H1 (cell line): ENCODE measurements around the gene GPX4. TPM values are rescaled to one million over a fixed set of nuclear protein-coding genes. Genes with fewer than 3 reads are reported as not detected.

Experiments used
- CTCF ChIA-PET: fragments of 300-600 bp; sonication (Branson Sonifier 250); formaldehyde crosslinking; loops from one replicate; lab custom pipeline; 2021; ENCODE audit not compliant: partially characterized antibody; lab: Charles Lee
- POLR2A ChIA-PET: fragments of 300-600 bp; sonication (Branson Sonifier 250); formaldehyde crosslinking; loops from one replicate; lab custom pipeline; 2021; ENCODE audit warnings: inconsistent platforms; ENCODE audit not compliant: partially characterized antibody; lab: Charles Lee
- DNase-seq, 2 experiments: peaks; one replicate each; pipeline versions ENCODE4 v3.0.0 to v3.0.0-alpha.2; 2010 to 2022; ENCODE audit warnings: low spot score in 2 of 2, low read depth in 1 of 2, mixed read lengths in 1 of 2
- FAIRE-seq: peaks from 2 replicates; lab custom pipeline; 2011; peaks lifted over from hg19 to GRCh38; lab: Jason Lieb, UNC
- H2AFZ ChIP-seq: 2 replicates; pipeline ENCODE4 v1.8.1; 2012; ENCODE audit warnings: low read length, inconsistent platforms
- H2AK5ac ChIP-seq: 2 replicates; pipeline ENCODE4 v1.6.1; 2013; ENCODE audit warnings: low read depth, low read length
- H2BK120ac ChIP-seq: replicated peaks from 2 replicates; pipeline ENCODE3; 2013; ENCODE audit warnings: low read depth, low read length, inconsistent platforms
- H2BK12ac ChIP-seq: 2 replicates; pipeline ENCODE4 v1.6.1; 2013; ENCODE audit warnings: low read depth, low read length
- H2BK15ac ChIP-seq: 2 replicates; pipeline ENCODE4 v1.6.1; 2013; ENCODE audit warnings: low read length
- H2BK20ac ChIP-seq: 2 replicates; pipeline ENCODE4 v1.6.1; 2013; ENCODE audit warnings: low read length
- H2BK5ac ChIP-seq: 2 replicates; pipeline ENCODE4 v1.6.1; 2013; ENCODE audit warnings: low read depth, low read length
- H3K14ac ChIP-seq: 2 replicates; pipeline ENCODE4 v1.6.1; 2013; ENCODE audit warnings: inconsistent platforms; ENCODE audit not compliant: insufficient read length
- H3K18ac ChIP-seq: 2 replicates; pipeline ENCODE4 v1.6.1; 2013; ENCODE audit warnings: low read length; ENCODE audit errors: extremely low read depth
- H3K23ac ChIP-seq: 2 replicates; pipeline ENCODE4 v1.6.1; 2013; ENCODE audit warnings: inconsistent platforms; ENCODE audit not compliant: insufficient read length
- H3K23me2 ChIP-seq: 2 replicates; pipeline ENCODE4 v1.6.1; 2013; ENCODE audit warnings: low read depth, low read length
- H3K27ac ChIP-seq: 2 replicates; pipeline ENCODE4 v1.6.1; 2011; ENCODE audit warnings: low read depth, low read length, inconsistent platforms
- H3K27me3 ChIP-seq, 4 experiments: replicated peaks in 1 of 4; 1 replicate in 1 of 4; 2 replicates in 3 of 4; pipeline versions ENCODE4 v1.6.1 to v1.8.1; 2011 to 2013; ENCODE audit warnings: low read length in 3 of 4, mild to moderate bottlenecking in 3 of 4, inconsistent platforms in 2 of 4, mixed read lengths in 2 of 4, moderate library complexity in 1 of 4; ENCODE audit not compliant: control insufficient read depth in 3 of 4, insufficient read depth in 3 of 4; ENCODE audit errors: extremely low read depth in 1 of 4
- H3K36me3 ChIP-seq, 4 experiments: 2 replicates each; pipeline versions ENCODE4 v1.6.1 to v1.8.1; 2011 to 2013; ENCODE audit warnings: mild to moderate bottlenecking in 4 of 4, low read length in 3 of 4, moderate library complexity in 2 of 4, control low read depth in 1 of 4, inconsistent platforms in 1 of 4; ENCODE audit not compliant: insufficient read depth in 4 of 4, control insufficient read depth in 2 of 4
- H3K4ac ChIP-seq: replicated peaks from 2 replicates; pipeline ENCODE3; 2013; ENCODE audit warnings: low read length, low read depth, mixed read lengths, inconsistent platforms; ENCODE audit not compliant: insufficient read length
- H3K4me1 ChIP-seq, 4 experiments: replicated peaks in 1 of 4; 1 replicate in 1 of 4; 2 replicates in 3 of 4; pipeline versions ENCODE4 v1.6.1 to v1.8.1; 2011 to 2013; ENCODE audit warnings: low read length in 3 of 4, inconsistent platforms in 2 of 4, mixed read lengths in 1 of 4; ENCODE audit not compliant: insufficient read depth in 4 of 4, control insufficient read depth in 3 of 4
- H3K4me2 ChIP-seq, 2 experiments: 2 replicates each; pipeline versions ENCODE4 v1.6.1 to v1.8.1; 2011 to 2013; ENCODE audit warnings: low read depth in 2 of 2, low read length in 2 of 2, control low read depth in 1 of 2, inconsistent platforms in 1 of 2, mild to moderate bottlenecking in 1 of 2; ENCODE audit not compliant: insufficient read depth in 1 of 2
- H3K4me3 ChIP-seq, 4 experiments: fragments of 200-600, 300-600 bp in 1 of 4; sonication (generic), shearing (Covaris generic), sonication (Bioruptor Twin) in 1 of 4; 2 replicates each; pipeline versions ENCODE4 v1.5.1 to v1.8.1; 2011 to 2016; ENCODE audit warnings: low read length in 4 of 4, low read depth in 3 of 4, control low read depth in 2 of 4, inconsistent platforms in 2 of 4, mild to moderate bottlenecking in 2 of 4, mixed read lengths in 1 of 4, moderate library complexity in 1 of 4; ENCODE audit not compliant: insufficient read depth in 2 of 4; ENCODE audit errors: extremely low read depth in 1 of 4
- H3K56ac ChIP-seq: replicated peaks from 2 replicates; pipeline ENCODE3; 2013; ENCODE audit warnings: low read depth, mild to moderate bottlenecking, mixed read lengths, low read length, inconsistent platforms; ENCODE audit not compliant: insufficient read length
- H3K79me1 ChIP-seq: 2 replicates; pipeline ENCODE4 v1.6.1; 2013; ENCODE audit warnings: low read depth, low read length, control low read depth
- H3K79me2 ChIP-seq, 2 experiments: 2 replicates each; pipeline versions ENCODE4 v1.6.1 to v1.8.1; 2012 to 2013; ENCODE audit warnings: low read length in 2 of 2, mild to moderate bottlenecking in 2 of 2, inconsistent platforms in 1 of 2; ENCODE audit not compliant: insufficient read depth in 2 of 2, control insufficient read depth in 1 of 2
- H3K9ac ChIP-seq, 4 experiments: replicated peaks in 1 of 4; 1 replicate in 1 of 4; 2 replicates in 3 of 4; pipeline versions ENCODE4 v1.6.1 to v1.8.1; 2011 to 2013; ENCODE audit warnings: low read depth in 3 of 4, low read length in 3 of 4, control low read depth in 2 of 4, mild to moderate bottlenecking in 2 of 4, moderate library complexity in 2 of 4, inconsistent platforms in 1 of 4; ENCODE audit errors: extremely low read depth in 1 of 4
- H3K9me3 ChIP-seq, 2 experiments: 2 replicates each; pipeline versions ENCODE4 v1.6.1 to v1.8.1; 2012 to 2013; ENCODE audit warnings: mild to moderate bottlenecking in 2 of 2, moderate library complexity in 2 of 2, control low read depth in 1 of 2, inconsistent platforms in 1 of 2, low read depth in 1 of 2, low read length in 1 of 2, mixed read lengths in 1 of 2; ENCODE audit not compliant: insufficient read depth in 2 of 2
- H4K20me1 ChIP-seq, 2 experiments: replicated peaks in 1 of 2; 2 replicates each; pipeline versions ENCODE3 to v1.8.1; 2011 to 2013; ENCODE audit warnings: inconsistent platforms in 2 of 2, low read length in 2 of 2, mild to moderate bottlenecking in 1 of 2; ENCODE audit not compliant: insufficient read depth in 2 of 2, control insufficient read depth in 1 of 2
- H4K5ac ChIP-seq: 2 replicates; pipeline ENCODE4 v1.6.1; 2013; ENCODE audit warnings: low read length, low read depth, mixed read lengths, inconsistent platforms; ENCODE audit not compliant: insufficient read length
- H4K8ac ChIP-seq: 2 replicates; pipeline ENCODE4 v1.8.0; 2013; ENCODE audit warnings: mild to moderate bottlenecking, moderate library complexity, low read length, inconsistent platforms; ENCODE audit not compliant: insufficient read depth; ENCODE audit errors: extremely low read depth
- H4K91ac ChIP-seq: replicated peaks from 2 replicates; pipeline ENCODE3; 2013; ENCODE audit warnings: low read length, mixed read lengths, inconsistent platforms; ENCODE audit not compliant: insufficient read length
- ATF3 ChIP-seq: IDR thresholded peaks from 2 replicates; pipeline ENCODE4 v1.6.1; 2011; ENCODE audit warnings: low read depth, mild to moderate bottlenecking, low read length; ENCODE audit not compliant: insufficient read depth
- CHD1 ChIP-seq: IDR thresholded peaks from 2 replicates; pipeline ENCODE4 v1.6.1; 2012; ENCODE audit warnings: low read depth, low read length, improper control_type of control experiment
- CTCF ChIP-seq, 3 experiments: IDR thresholded peaks; 1 replicate in 2 of 3; 2 replicates in 1 of 3; pipeline versions ENCODE4 v1.5.1 to v1.6.1; 2011; ENCODE audit warnings: low read length in 3 of 3, mild to moderate bottlenecking in 3 of 3, inconsistent platforms in 2 of 3, low read depth in 1 of 3, moderate library complexity in 1 of 3; ENCODE audit not compliant: insufficient read depth in 1 of 3; ENCODE audit errors: control extremely low read depth in 1 of 3
- HDAC2 ChIP-seq, 2 experiments: fragments of 300-600 bp in 1 of 2; sonication (generic) in 1 of 2; IDR thresholded peaks; 2 replicates each; pipeline ENCODE4 v1.6.1; 2011 to 2012; ENCODE audit warnings: low read depth in 2 of 2, low read length in 2 of 2, mild to moderate bottlenecking in 2 of 2, moderate library complexity in 2 of 2, borderline replicate concordance in 1 of 2, inconsistent platforms in 1 of 2
- KDM1A ChIP-seq: fragments of 200-600, 300-600 bp; sonication (generic); IDR thresholded peaks from 2 replicates; pipeline ENCODE4 v1.7.1; 2016; ENCODE audit warnings: mild to moderate bottlenecking, low read length, borderline replicate concordance
- MAX ChIP-seq: IDR thresholded peaks from 2 replicates; pipeline ENCODE4 v1.6.1; 2012; ENCODE audit warnings: inconsistent platforms
- NANOG ChIP-seq: IDR thresholded peaks from 2 replicates; pipeline ENCODE4 v1.6.1; 2011; ENCODE audit warnings: low read length, low read depth, mild to moderate bottlenecking, inconsistent platforms; ENCODE audit not compliant: insufficient read depth, poor library complexity, severe bottlenecking
- POU5F1 ChIP-seq: IDR thresholded peaks from 2 replicates; pipeline ENCODE4 v1.6.1; 2011; ENCODE audit warnings: low read depth, mild to moderate bottlenecking, low read length, moderate library complexity
- YY1 ChIP-seq: IDR thresholded peaks from 2 replicates; pipeline ENCODE4 v1.6.1; 2011; ENCODE audit warnings: low read depth, mild to moderate bottlenecking, low read length
- WGBS, 2 experiments: shearing (Covaris generic) in 1 of 2; methylation state at CpG; one replicate each; pipeline versions ENCODE4 v1.1.6 to v1.1.7; 2013 to 2015; ENCODE audit warnings: low lambda C conversion rate in 2 of 2, mixed read lengths in 2 of 2, inconsistent platforms in 1 of 2, low coverage in 1 of 2, missing lambda C conversion rate in 1 of 2; ENCODE audit not compliant: insufficient replicate concordance in 2 of 2, insufficient coverage in 1 of 2, insufficient read length in 1 of 2; ENCODE audit errors: extremely low coverage in 1 of 2, missing lambda C conversion rate in 1 of 2; 5-methylcytosine and 5-hydroxymethylcytosine counted together
- polyA plus RNA-seq, 7 experiments: library from polyadenylated mRNA; depleted of rRNA in 3 of 7; stranded (reverse) in 5 of 7; unstranded in 2 of 7; fragments of >200 nt in 5 of 7; fragments of 200-250 nt in 2 of 7; gene quantifications; 1 replicate in 5 of 7; 2 replicates in 1 of 7; 4 replicates in 1 of 7; pipeline versions ENCODE4 v1.2.1 to v1.2.3, GENCODE V29; 2011 to 2013; ENCODE audit warnings: missing spikeins in 2 of 7, mixed read lengths in 2 of 7
- total RNA-seq: library from RNA; stranded (reverse); fragmentation: NEBNext Ultra II Directional; extraction: Animal tissue kit (Norgen Biotek cat#: 25700); gene quantifications from 2 replicates; pipeline ENCODE4 v1.2.1, GENCODE V29; 2021

Gene GPX4
- total and polyA plus RNA-seq, 2 of the 8 experiments (the other 6 are each of a cell fraction or from before 2014, with no cell fraction given), result 342 to 693 TPM

GRCh38 chr19:1129535-1129934 is 25.7 kb downstream of the GPX4 start:
- Histone ChIP-seq H2BK20ac (no peak overlapping the region), H2BK12ac (no peak overlapping the region), H2AFZ (no peak overlapping the region), H4K91ac (no peak overlapping the region), H3K18ac (no peak overlapping the region), H2BK120ac (no peak overlapping the region), H3K27me3 (no peaks in the 10 kb centered on the region), H3K79me2 (no peaks in the 10 kb centered on the region; a peak in 1 of 4 replicates), H4K8ac (no peak overlapping the region), H3K9me3 (no peaks in the 10 kb centered on the region), H3K36me3 (peaks cover 2 to 12% (median 4%) of the 10 kb centered on the region in 4 experiments; a peak in 4 of 8 replicates), H3K23ac (no peak overlapping the region), H3K27ac (no peak overlapping the region; the same call in 1 of the 2 replicates), H3K4ac (no peak overlapping the region), H3K4me1 (peaks cover 0 to 14% (median 7%) of the 10 kb centered on the region in 4 experiments; a peak in 6 of 7 replicates), H3K4me3 (no peak overlapping the region), H4K5ac (no peak overlapping the region), H3K14ac (no peak overlapping the region), H2AK5ac (no peak overlapping the region), H2BK5ac (no peak overlapping the region), H2BK15ac (no peak overlapping the region), H3K4me2 (no peak overlapping the region), H3K23me2 (peaks cover 4% of the 10 kb centered on the region; the same call in 1 of the 2 replicates), H4K20me1 (peaks cover 4 to 12% of the 10 kb centered on the region in 2 experiments), H3K79me1 (peaks cover 14% of the 10 kb centered on the region), H3K9ac (no peak overlapping the region), H3K56ac (no peak overlapping the region)
- no peak for FAIRE-seq
- 92% methylated on average over 18 of the region's 18 CpGs; no CpG with 5 or more reads in 1 of the 2 experiments for WGBS, 2 experiments
- CTCF ChIA-PET, result interaction anchor here (0.8 to 4.5 kb wide), 12 partner anchors 10 to 114 kb away, joined by 3 to 24 read pairs (median 4); no protein-coding TSS in a partner anchor
- POLR2A ChIA-PET, result interaction anchor here (1.2 kb wide), 1 partner anchor 42 kb away, joined by 3 read pairs; no protein-coding TSS in a partner anchor
- no peak for DNase-seq
- TF ChIP-seq ATF3 (no peak), CHD1 (no peak), HDAC2 (IDR thresholded peaks at IDR 0.05; ENCODE audit: borderline replicate concordance in 1 of 2, low read depth in 2 of 2, low read length in 2 of 2) (no peak), KDM1A (no peak), CTCF (IDR thresholded peaks at IDR 0.05; ENCODE audit: control extremely low read depth in 1 of 3, insufficient read depth in 1 of 3, low read depth in 1 of 3, low read length in 3 of 3) (no peak), MAX (no peak), POU5F1 (no peak), NANOG (no peak), YY1 (no peak)
